Breast epithelium (tissue), 3 donors: ENCODE measurements around the gene C8G.

ENCODE experiments used
- CTCF ChIP-seq, 3 donors: fragments of 450-650 bp; IDR thresholded peaks; one replicate each; pipeline ENCODE4 v1.5.1; 2016 to 2017; ENCODE audit warnings: antibody characterized with exemption in 3 of 3, mild to moderate bottlenecking in 3 of 3, moderate library complexity in 3 of 3
- POLR2A ChIP-seq: fragments of 450-650 bp; IDR thresholded peaks from one replicate; pipeline ENCODE4 v1.6.1; 2016; ENCODE audit warnings: antibody characterized with exemption, mild to moderate bottlenecking, moderate library complexity
- POLR2AphosphoS5 ChIP-seq, 3 donors: sonication (generic); formaldehyde crosslinking; IDR thresholded peaks; one replicate each; pipeline ENCODE4 v1.6.1; 2017; ENCODE audit warnings: antibody characterized with exemption in 3 of 3

- no peak for TF ChIP-seq CTCF (IDR thresholded peaks at IDR 0.05)
- TF ChIP-seq POLR2A: no peak
- no peak for TF ChIP-seq POLR2AphosphoS5 (IDR thresholded peaks at IDR 0.05)
Observed at GRCh38 chr9:136900556-136900955, 44.5 kb upstream of the C8G start.
